HL-60 (cell line): Measurements from ENCODE around the gene MPP3.

Experiments used
- CTCF ChIP-seq: IDR thresholded peaks from one replicate; pipeline ENCODE4 v1.5.1; 2011; ENCODE audit warnings: low read length, control low read depth, inconsistent platforms; ENCODE audit not compliant: insufficient read depth
- POLR2AphosphoS5 ChIP-seq: IDR thresholded peaks from 2 replicates; pipeline ENCODE4 v1.6.1; 2012; ENCODE audit warnings: low read depth
- REST ChIP-seq: IDR thresholded peaks from 2 replicates; pipeline ENCODE4 v1.6.1; 2012; ENCODE audit warnings: low read depth; ENCODE audit not compliant: insufficient replicate concordance
- SPI1 ChIP-seq: IDR thresholded peaks from 2 replicates; pipeline ENCODE4 v1.6.1; 2012; ENCODE audit warnings: low read depth, mild to moderate bottlenecking, borderline replicate concordance

GRCh38 chr17:43774304-43775250 is 58.4 kb downstream of the MPP3 start:
- TF ChIP-seq CTCF (no peak), REST (no peak), POLR2AphosphoS5 (no peak), SPI1 (no peak)
